Mucosa of rectum (tissue), 2 donors: ENCODE results near the gene PHLDA3.

ENCODE experiments used
- H3K27ac ChIP-seq, 2 donors: one replicate each; pipeline ENCODE4 v1.7.0; 2013; ENCODE audit warnings: inconsistent platforms in 2 of 2, low read depth in 2 of 2, low read length in 2 of 2
- H3K27me3 ChIP-seq, 2 donors: one replicate each; pipeline ENCODE4 v1.7.0; 2013; ENCODE audit warnings: low read length in 2 of 2; ENCODE audit not compliant: control insufficient read depth in 2 of 2, insufficient read depth in 2 of 2
- H3K36me3 ChIP-seq, 2 donors: one replicate each; pipeline ENCODE4 v1.7.0; 2013; ENCODE audit warnings: low read length in 2 of 2; ENCODE audit not compliant: control insufficient read depth in 2 of 2, insufficient read depth in 2 of 2
- H3K4me1 ChIP-seq, 2 donors: one replicate each; pipeline ENCODE4 v1.7.0; 2013; ENCODE audit warnings: low read length in 2 of 2, mild to moderate bottlenecking in 1 of 2; ENCODE audit not compliant: control insufficient read depth in 2 of 2, insufficient read depth in 2 of 2
- H3K4me3 ChIP-seq, 2 donors: one replicate each; pipeline ENCODE4 v1.7.0; 2013; ENCODE audit warnings: low read length in 2 of 2
- H3K9ac ChIP-seq, 2 donors: one replicate each; pipeline ENCODE4 v1.7.0; 2013; ENCODE audit warnings: low read length in 2 of 2, low read depth in 1 of 2, mild to moderate bottlenecking in 1 of 2
- H3K9me3 ChIP-seq, 2 donors: one replicate each; pipeline ENCODE4 v1.7.0; 2013; ENCODE audit warnings: low read length in 2 of 2; ENCODE audit not compliant: control insufficient read depth in 2 of 2
- donor health status: healthy.
- donor health status: Normal muscosa, but diverticular disease.

The PHLDA3 gene

GRCh38 chr1:201436969-201437368, 32.0 kb downstream of the PHLDA3 start:
- Histone ChIP-seq H3K27me3 (no peaks in the 10 kb centered on the region), H3K27ac (no peak overlapping the region), H3K9ac (no peak overlapping the region), H3K4me3 (no peak overlapping the region), H3K4me1 (peaks cover 3 to 4% of the 10 kb centered on the region in 2 donors), H3K9me3 (no peaks in the 10 kb centered on the region), H3K36me3 (no peaks in the 10 kb centered on the region)

GRCh38 chr1:201436393-201436792, 32.6 kb downstream of the PHLDA3 start:
- peaks cover 3 to 4% of the 10 kb centered on the region in 2 donors for H3K4me1 ChIP-seq
- no peak overlapping the region for H3K27ac ChIP-seq
- no peaks in the 10 kb centered on the region for H3K9me3 ChIP-seq
- peaks cover 0 to 1% of the 10 kb centered on the region in 2 donors for H3K27me3 ChIP-seq
- no peak overlapping the region for H3K4me3 ChIP-seq
- no peak overlapping the region for H3K9ac ChIP-seq
- no peaks in the 10 kb centered on the region for H3K36me3 ChIP-seq

- H3K9me3 ChIP-seq, result no peaks in the 10 kb centered on the region
- no peak overlapping the region for H3K9ac ChIP-seq
- H3K27ac ChIP-seq, result no peak overlapping the region
- peaks cover 3 to 4% of the 10 kb centered on the region in 2 donors for H3K4me1 ChIP-seq
- H3K4me3 ChIP-seq, result no peak overlapping the region
- peaks cover 0 to 2% of the 10 kb centered on the region in 2 donors for H3K27me3 ChIP-seq
- no peaks in the 10 kb centered on the region for H3K36me3 ChIP-seq
Measured at GRCh38 chr1:201434266-201434665, 34.7 kb downstream of the PHLDA3 start.

- Histone ChIP-seq H3K36me3 (no peaks in the 10 kb centered on the region), H3K4me1 (peaks cover 3 to 4% of the 10 kb centered on the region in 2 donors), H3K27me3 (peaks cover 0 to 2% of the 10 kb centered on the region in 2 donors), H3K4me3 (no peak overlapping the region), H3K9ac (no peak overlapping the region), H3K27ac (no peak overlapping the region), H3K9me3 (no peaks in the 10 kb centered on the region)
Measured at GRCh38 chr1:201433609-201434008, 35.4 kb downstream of the PHLDA3 start.

- Histone ChIP-seq H3K36me3 (no peaks in the 10 kb centered on the region), H3K9ac (no peak overlapping the region), H3K27ac (no peak overlapping the region), H3K9me3 (no peaks in the 10 kb centered on the region), H3K4me3 (no peak overlapping the region), H3K27me3 (peaks cover 0 to 2% of the 10 kb centered on the region in 2 donors), H3K4me1 (peaks cover 0 to under 1% of the 10 kb centered on the region in 2 donors)
Measured at GRCh38 chr1:201430776-201431175, 38.2 kb downstream of the PHLDA3 start.

GRCh38 chr1:201429736-201430501, 39.1 kb downstream of the PHLDA3 start:
- H3K4me3 ChIP-seq, result no peak overlapping the region
- no peaks in the 10 kb centered on the region for H3K36me3 ChIP-seq
- H3K27me3 ChIP-seq, result peaks cover 0 to 2% of the 10 kb centered on the region in 2 donors
- no peak overlapping the region for H3K9ac ChIP-seq
- H3K4me1 ChIP-seq, result no peaks in the 10 kb centered on the region
- H3K9me3 ChIP-seq, result no peaks in the 10 kb centered on the region
- H3K27ac ChIP-seq, result no peak overlapping the region

GRCh38 chr1:201427963-201428362, 41.0 kb downstream of the PHLDA3 start:
- Histone ChIP-seq H3K4me1 (no peaks in the 10 kb centered on the region), H3K36me3 (no peaks in the 10 kb centered on the region), H3K27me3 (peaks cover 0 to 2% of the 10 kb centered on the region in 2 donors), H3K4me3 (no peak overlapping the region), H3K27ac (no peak overlapping the region), H3K9me3 (no peaks in the 10 kb centered on the region), H3K9ac (no peak overlapping the region)

- no peaks in the 10 kb centered on the region for H3K4me1 ChIP-seq
- no peaks in the 10 kb centered on the region for H3K9me3 ChIP-seq
- peaks cover 0 to 2% of the 10 kb centered on the region in 2 donors for H3K27me3 ChIP-seq
- no peak overlapping the region for H3K4me3 ChIP-seq
- no peak overlapping the region for H3K27ac ChIP-seq
- no peaks in the 10 kb centered on the region for H3K36me3 ChIP-seq
- H3K9ac ChIP-seq, result no peak overlapping the region
Measured at GRCh38 chr1:201426479-201427310, 42.3 kb downstream of the PHLDA3 start.

- no peaks in the 10 kb centered on the region for H3K36me3 ChIP-seq
- H3K9ac ChIP-seq, result no peak overlapping the region
- no peaks in the 10 kb centered on the region for H3K27me3 ChIP-seq
- no peak overlapping the region for H3K4me3 ChIP-seq
- H3K9me3 ChIP-seq, result no peaks in the 10 kb centered on the region
- H3K27ac ChIP-seq, result no peak overlapping the region
- H3K4me1 ChIP-seq, result no peaks in the 10 kb centered on the region
Measured at GRCh38 chr1:201424146-201424545, 44.8 kb downstream of the PHLDA3 start.

- Histone ChIP-seq H3K27me3 (no peaks in the 10 kb centered on the region), H3K9ac (no peak overlapping the region), H3K36me3 (no peaks in the 10 kb centered on the region), H3K4me1 (no peaks in the 10 kb centered on the region), H3K27ac (no peak overlapping the region), H3K4me3 (no peak overlapping the region), H3K9me3 (no peaks in the 10 kb centered on the region)
Measured at GRCh38 chr1:201423655-201424054, 45.3 kb downstream of the PHLDA3 start.
